Measurements from ENCODE around the gene AHSP.

Gene AHSP

GRCh38 chr16:31519759-31520431 is 7.8 kb upstream of the AHSP start:
- Histone ChIP-seq H3K4me3 (ENCODE audit: low read depth, low read length) (no peak overlapping the region), H3K9me3 (ENCODE audit: control insufficient read depth, insufficient read depth, low read depth, low read length) (no peaks in the 10 kb centered on the region), H3K4me1 (ENCODE audit: control insufficient read depth, insufficient read depth, low read length) (no peaks in the 10 kb centered on the region), H3K36me3 (ENCODE audit: control insufficient read depth in 2 of 2, insufficient read depth in 1 of 2, low read length in 2 of 2) (no peaks in the 10 kb centered on the region), H3K27ac (ENCODE audit: extremely low read depth, low read depth, low read length) (no peak overlapping the region)
- TF ChIP-seq ZNF596 (tag by site-specific recombination; IDR thresholded peaks at IDR 0.05) (no peak), WT1 (tag by site-specific recombination; IDR thresholded peaks at IDR 0.05) (no peak), ZBTB44 (tag by site-specific recombination; IDR thresholded peaks at IDR 0.05) (no peak), SP2 (tag by site-specific recombination; IDR thresholded peaks at IDR 0.05) (no peak), ZNF600 (tag by site-specific recombination; IDR thresholded peaks at IDR 0.05) (no peak), ZFP41 (tag by site-specific recombination; IDR thresholded peaks at IDR 0.05; ENCODE audit: borderline replicate concordance) (no peak), ZNF521 (tag by site-specific recombination; IDR thresholded peaks at IDR 0.05) (no peak), ZNF621 (tag by site-specific recombination; IDR thresholded peaks at IDR 0.05) (no peak), ZNF777 (tag by site-specific recombination; IDR thresholded peaks at IDR 0.05; ENCODE audit: borderline replicate concordance) (no peak), ZNF518A (tag by site-specific recombination; conservative IDR thresholded peaks at IDR 0.05; ENCODE audit: low read depth) (no peak), HOXC10 (CRISPR knock-in tag; IDR thresholded peaks at IDR 0.05) (no peak), ZNF335 (tag by site-specific recombination; conservative IDR thresholded peaks at IDR 0.05) (no peak), ZBTB8A (tag by site-specific recombination; IDR thresholded peaks at IDR 0.05) (no peak)
- TF ChIP-seq, protein P1, sequence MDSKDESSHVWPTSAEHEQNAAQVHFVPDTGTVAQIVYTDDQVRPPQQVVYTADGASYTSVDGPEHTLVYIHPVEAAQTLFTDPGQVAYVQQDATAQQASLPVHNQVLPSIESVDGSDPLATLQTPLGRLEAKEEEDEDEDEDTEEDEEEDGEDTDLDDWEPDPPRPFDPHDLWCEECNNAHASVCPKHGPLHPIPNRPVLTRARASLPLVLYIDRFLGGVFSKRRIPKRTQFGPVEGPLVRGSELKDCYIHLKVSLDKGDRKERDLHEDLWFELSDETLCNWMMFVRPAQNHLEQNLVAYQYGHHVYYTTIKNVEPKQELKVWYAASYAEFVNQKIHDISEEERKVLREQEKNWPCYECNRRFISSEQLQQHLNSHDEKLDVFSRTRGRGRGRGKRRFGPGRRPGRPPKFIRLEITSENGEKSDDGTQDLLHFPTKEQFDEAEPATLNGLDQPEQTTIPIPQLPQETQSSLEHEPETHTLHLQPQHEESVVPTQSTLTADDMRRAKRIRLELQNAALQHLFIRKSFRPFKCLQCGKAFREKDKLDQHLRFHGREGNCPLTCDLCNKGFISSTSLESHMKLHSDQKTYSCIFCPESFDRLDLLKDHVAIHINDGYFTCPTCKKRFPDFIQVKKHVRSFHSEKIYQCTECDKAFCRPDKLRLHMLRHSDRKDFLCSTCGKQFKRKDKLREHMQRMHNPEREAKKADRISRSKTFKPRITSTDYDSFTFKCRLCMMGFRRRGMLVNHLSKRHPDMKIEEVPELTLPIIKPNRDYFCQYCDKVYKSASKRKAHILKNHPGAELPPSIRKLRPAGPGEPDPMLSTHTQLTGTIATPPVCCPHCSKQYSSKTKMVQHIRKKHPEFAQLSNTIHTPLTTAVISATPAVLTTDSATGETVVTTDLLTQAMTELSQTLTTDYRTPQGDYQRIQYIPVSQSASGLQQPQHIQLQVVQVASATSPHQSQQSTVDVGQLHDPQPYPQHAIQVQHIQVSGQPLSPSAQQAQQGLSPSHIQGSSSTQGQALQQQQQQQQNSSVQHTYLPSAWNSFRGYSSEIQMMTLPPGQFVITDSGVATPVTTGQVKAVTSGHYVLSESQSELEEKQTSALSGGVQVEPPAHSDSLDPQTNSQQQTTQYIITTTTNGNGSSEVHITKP (tag by site-specific recombination; IDR thresholded peaks at IDR 0.05), result no peak
- TF ChIP-seq, protein P2, sequence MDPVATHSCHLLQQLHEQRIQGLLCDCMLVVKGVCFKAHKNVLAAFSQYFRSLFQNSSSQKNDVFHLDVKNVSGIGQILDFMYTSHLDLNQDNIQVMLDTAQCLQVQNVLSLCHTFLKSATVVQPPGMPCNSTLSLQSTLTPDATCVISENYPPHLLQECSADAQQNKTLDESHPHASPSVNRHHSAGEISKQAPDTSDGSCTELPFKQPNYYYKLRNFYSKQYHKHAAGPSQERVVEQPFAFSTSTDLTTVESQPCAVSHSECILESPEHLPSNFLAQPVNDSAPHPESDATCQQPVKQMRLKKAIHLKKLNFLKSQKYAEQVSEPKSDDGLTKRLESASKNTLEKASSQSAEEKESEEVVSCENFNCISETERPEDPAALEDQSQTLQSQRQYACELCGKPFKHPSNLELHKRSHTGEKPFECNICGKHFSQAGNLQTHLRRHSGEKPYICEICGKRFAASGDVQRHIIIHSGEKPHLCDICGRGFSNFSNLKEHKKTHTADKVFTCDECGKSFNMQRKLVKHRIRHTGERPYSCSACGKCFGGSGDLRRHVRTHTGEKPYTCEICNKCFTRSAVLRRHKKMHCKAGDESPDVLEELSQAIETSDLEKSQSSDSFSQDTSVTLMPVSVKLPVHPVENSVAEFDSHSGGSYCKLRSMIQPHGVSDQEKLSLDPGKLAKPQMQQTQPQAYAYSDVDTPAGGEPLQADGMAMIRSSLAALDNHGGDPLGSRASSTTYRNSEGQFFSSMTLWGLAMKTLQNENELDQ (tag by site-specific recombination; IDR thresholded peaks at IDR 0.05; ENCODE audit: low read depth), result no peak
- ChIA-PET CTCF (no interaction called here), POLR2A (no interaction called here)
